ENCODE data around the gene KRTAP7-1.

Gene KRTAP7-1, protein sequence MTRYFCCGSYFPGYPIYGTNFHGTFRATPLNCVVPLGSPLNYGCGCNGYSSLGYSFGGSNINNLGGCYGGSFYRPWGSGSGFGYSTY

DNA sequence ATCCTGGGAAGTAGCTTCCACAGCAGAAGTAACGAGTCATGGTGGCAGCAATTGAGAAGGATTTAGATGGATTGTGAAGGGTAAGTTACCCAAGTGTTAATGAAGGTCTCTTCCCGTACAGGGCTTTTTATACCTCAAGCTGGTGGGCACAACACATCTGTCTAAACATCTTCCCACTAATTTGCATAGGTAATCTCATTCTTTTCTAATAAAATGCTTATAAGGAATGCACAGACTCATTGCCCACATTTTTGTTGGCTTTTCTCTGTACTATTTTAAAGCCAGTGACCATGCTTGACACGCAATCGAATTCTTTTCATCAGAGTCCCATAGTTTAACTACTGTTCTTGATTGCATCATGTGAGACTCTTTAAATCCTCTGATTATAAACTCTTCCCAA lies at the start of gene KRTAP7-1:
TSS of gene KRTAP7-1 (minus strand) at position 101 of the 400 bp plus-strand sequence. CDS start at position 40, 61 bp downstream.
- no peak for DNase-seq (ENCODE audit: low read depth in 1 of 2, low spot score in 1 of 2)

DNA sequence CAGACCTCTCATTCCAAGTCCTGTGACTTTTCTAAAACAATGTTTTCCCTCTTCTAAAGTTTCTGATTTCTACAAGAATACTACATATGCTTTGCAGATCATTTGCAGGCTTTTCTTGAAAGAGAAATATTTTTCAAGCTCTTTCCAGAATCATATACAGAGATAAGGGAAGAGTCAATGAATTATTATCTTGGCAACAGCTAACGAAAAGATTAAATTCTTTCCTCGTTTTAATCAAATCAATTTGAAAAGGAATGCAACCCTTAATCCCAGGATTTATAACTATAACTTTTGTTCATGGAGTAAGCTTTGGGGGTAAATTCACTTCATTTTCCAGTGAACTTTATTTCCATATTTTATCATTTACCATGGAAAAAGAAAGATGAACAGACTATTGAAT lies 45.0 kb upstream of the KRTAP7-1 start:
- no peak for DNase-seq (ENCODE audit: low read depth in 1 of 2, low spot score in 1 of 2)

DNA sequence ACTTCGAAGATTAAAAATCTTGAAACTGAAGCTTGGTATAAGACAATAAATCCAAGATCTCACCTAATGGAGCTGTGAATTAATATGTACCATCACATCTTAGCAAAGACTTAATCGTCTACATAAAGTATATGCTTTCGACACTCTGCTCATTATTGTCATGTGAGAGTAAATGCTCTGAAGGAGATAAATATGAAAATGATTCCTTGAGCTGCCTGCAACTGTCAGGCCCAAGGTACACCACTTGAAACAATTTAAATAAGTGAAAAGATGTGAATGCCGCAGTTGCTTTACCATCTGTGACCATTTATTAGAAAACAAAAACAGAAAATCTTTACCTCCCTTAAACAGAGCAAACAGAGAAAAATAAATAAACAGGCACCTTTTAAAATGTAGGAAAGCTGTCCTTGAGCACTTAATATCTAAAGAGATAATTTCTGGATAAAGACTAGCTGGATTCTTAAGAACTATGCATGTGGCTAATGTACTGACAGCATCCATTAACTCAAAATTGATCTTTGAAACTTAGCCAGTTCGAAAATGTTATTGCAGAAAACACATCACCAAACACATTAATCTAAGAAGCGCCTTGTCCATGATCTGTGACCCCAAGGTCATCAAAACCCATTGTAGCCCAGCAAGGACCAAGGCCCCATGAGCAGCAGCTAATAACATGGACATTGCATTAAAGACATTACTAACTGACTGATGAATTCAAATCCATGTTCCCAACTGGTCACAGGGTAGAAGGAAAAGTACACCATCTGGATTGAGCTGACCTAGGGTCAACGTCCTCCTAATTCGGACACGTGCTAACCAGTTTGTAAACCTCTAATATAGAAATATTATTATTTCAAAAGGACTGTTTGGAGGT lies 18.3 kb upstream of the KRTAP7-1 start:
- no peak for DNase-seq (ENCODE audit: low read depth in 1 of 2, low spot score in 1 of 2)

DNA sequence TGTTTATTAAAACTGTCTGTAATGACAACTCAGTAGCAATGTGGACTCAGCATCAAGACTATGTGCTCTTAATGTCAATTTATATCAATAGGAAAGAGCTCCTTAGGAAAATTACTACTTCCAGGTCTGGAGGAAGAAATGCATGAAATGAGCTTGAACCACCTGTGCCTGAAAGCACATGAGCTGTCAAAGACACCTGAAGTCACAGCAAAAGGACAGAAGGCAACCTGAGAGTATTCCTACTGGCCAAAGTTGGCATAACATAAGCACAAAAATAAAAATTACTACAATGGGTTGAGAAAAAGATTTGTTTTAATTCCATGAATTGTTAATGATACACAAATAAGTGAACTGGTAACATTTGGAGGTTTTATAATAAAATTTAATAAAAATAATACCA lies 13.4 kb upstream of the KRTAP7-1 start:
- DNase-seq (ENCODE audit: low read depth in 1 of 2, low spot score in 1 of 2) = no peak

DNA sequence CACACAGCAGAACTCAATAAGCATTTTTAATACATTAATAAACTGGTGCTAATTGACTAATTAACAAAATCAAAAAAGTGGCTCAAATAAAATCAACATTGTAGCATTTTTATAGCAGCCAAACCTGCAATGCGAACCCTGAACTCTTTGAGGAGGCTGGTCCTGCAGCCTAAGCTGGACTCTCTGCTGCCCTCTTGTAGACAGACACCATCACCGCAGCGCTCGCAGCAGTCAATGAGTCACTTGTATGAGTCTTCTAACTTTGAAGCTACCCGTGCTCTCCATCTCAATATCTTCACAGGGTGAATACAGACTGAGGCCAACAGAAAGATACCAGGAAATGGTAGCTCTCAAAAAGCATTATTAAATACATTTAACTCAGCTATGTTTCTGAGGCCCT lies 9.7 kb upstream of the KRTAP7-1 start:
- DNase-seq (ENCODE audit: low read depth in 1 of 2, low spot score in 1 of 2) = peak in 1 of 2 donors; percentile 21

DNA sequence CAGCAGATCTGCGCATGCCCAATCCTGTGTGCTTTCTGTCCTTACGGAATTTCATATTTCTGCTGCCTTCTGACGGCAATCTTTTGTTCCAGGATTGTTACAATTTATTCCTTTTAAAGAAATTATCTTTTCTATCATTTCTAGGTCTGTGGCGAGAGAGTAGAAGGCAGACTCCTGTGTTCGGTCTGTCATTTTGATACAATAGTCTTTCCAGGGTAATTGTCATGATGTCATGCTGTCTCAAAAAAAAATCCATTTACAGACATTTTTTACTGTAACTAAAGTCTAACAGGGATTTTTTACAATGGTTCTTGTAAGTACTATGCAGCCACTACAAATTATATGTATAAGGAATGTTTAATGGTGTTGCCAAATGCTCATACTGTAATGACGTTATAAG lies 9.0 kb upstream of the KRTAP7-1 start:
- DNase-seq (ENCODE audit: low read depth in 1 of 2, low spot score in 1 of 2) = no peak

DNA sequence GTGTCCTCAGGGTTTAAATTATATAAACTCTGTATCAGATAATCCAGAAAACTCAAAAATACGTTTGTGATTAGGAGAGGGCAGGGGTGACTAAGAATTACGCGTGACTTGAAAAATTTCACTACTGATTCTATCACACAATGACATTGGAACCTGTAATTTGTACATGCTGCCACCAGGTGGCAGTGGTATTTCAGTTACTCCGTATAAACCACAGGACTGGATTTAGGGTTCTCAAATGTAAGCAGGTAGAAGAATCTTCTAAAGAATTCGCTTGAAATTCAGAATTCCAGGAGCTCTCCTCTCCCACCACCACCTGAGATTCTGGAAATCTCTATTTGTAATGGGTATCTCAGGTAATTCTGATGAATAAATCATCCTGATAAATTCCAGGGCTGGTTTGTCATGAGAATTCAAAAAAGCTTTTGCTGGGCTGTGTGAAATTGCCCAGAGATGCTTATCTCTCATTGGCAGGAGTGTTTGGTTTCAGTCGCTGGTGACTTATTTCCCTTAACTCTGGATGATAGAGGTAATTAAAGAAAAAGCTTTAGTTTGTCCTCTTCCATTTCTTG lies 1.7 kb upstream of the KRTAP7-1 start:
- no peak for DNase-seq (ENCODE audit: low read depth in 1 of 2, low spot score in 1 of 2)

DNA sequence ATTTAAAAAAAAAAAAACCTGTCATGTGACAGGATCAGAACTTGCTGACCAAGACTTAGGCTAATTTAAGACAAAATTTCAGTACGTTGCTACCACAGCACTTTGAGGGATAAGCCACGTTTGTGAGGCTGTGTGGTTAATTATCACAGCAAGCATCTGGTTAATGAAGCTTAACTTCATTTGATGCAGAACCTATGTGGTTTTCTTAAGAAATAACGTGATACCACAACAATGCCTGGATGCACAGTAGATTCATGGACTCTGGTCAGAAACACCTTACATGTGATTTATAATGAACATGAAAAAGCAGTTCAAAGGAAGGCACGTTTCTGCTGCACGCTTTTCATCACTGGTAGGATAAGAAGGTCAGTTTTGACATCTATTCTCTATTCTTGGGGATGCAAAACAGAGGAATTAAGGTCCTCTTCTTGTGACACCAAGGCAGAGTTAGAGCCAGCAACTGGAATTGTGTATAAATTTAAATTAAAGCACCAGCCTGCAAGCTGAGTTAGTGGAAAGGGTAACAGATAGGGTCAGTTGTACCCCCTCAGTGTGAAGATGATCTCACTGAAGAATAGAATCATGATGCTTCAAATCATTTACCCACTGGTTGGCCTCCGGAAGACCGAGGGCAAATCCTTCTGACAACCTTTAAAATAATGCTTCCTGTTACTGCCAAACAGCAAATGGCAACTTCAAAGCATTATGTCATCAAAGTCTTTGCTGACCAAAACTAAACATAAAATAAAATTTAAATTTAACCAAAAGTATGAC lies 10.5 kb downstream of the KRTAP7-1 start:
- DNase-seq (ENCODE audit: low read depth in 1 of 2, low spot score in 1 of 2) = no peak

DNA sequence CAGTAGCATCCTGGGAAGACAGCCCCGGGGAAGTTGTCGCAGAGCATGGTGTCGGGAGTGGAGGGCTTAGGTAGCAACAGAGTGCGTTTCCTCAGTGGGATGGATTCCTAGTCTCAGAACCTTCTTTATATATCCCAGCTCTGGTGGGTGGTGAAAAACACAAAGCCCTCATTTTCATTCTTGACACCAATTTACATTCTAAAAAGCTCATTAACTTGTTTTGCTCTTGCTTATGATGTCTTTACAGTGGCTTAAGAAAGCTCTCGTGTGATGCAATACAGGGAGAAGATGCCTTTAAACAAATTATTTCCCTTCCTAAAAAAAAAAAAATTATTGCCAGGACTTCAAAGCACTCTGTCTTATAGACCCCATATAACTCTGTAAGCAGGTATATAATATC lies 16.4 kb downstream of the KRTAP7-1 start, which contains the start of gene KRTAP8-1:
TSS of gene KRTAP8-1 (minus strand) at position 101 of the 400 bp plus-strand sequence. CDS start at position 47, 54 bp downstream.
- DNase-seq (ENCODE audit: low read depth in 1 of 2, low spot score in 1 of 2) = no peak

DNA sequence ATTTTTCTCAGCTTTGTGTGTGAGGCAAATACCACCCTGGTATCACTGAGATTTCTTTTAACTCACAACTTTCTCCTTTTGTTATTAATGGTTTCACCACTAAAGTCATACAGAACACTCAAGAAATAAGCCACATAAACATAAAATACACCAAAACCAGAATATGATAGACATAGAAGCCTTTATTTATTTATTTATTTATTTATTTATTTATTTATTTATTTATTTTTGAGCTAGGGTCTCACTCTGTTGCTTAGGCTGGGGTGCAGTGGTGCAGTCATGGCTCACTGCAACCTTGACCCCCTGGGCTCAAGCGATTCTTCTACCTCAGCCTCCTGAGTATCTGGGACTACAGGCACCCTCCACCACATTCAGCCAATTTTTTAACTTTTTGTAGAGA lies 29.0 kb downstream of the KRTAP7-1 start:
- DNase-seq (ENCODE audit: low read depth in 1 of 2, low spot score in 1 of 2) = no peak

DNA sequence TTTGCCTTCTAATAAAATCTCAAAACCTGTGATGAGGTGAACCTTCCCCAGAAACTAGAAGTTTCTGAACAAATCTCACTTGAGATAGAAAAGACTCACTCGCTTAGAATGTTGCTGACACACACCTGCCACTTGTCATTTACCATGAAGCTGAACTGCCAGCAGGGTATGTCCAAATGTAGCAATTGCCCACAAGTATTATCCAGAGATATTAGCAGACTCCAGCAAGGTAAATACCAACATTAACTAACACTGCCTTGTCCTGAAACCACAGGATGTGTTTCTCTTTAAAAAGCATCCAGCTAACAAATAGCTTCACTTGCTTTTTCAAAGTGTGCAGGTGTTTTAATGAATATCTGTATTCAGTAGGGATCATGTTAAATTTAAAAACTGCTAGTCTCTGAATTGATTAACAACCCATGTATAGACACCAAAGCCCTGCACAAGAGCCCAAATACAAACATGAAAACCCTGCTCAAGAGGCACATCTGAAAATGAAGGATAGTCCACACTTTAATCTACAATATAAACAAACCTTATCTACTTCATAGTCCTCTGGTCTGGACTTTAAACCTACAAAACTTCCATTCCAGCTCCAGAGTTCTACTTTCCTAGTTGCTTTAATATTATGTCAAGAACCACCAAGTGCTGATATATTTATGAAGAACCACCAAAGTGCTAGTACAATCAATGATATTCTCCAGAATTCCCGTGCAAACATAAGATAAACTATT lies 35.8 kb downstream of the KRTAP7-1 start:
- DNase-seq (ENCODE audit: low read depth in 1 of 2, low spot score in 1 of 2) = no peak

DNA sequence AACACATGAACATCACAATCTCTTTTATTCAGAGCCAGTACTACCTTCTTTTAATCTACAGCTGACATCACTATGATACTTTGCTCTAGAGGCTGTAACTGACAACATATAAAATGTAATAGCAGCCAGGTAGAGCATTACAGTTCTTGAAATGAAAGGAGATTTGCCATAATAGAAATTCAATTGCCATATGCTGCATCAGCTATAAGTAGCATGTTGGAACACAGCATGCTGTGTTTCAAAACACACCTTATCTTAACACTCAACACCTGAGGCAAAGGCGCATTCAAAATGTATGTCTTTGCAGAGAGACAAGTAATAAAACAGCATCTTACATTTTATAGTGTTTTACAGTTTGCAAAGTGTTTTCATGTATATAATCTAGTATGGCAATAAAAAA lies 50.3 kb downstream of the KRTAP7-1 start:
- no peak for DNase-seq (ENCODE audit: low read depth in 1 of 2, low spot score in 1 of 2)
